ENCODE measurements around the gene ZSWIM4.

DNA sequence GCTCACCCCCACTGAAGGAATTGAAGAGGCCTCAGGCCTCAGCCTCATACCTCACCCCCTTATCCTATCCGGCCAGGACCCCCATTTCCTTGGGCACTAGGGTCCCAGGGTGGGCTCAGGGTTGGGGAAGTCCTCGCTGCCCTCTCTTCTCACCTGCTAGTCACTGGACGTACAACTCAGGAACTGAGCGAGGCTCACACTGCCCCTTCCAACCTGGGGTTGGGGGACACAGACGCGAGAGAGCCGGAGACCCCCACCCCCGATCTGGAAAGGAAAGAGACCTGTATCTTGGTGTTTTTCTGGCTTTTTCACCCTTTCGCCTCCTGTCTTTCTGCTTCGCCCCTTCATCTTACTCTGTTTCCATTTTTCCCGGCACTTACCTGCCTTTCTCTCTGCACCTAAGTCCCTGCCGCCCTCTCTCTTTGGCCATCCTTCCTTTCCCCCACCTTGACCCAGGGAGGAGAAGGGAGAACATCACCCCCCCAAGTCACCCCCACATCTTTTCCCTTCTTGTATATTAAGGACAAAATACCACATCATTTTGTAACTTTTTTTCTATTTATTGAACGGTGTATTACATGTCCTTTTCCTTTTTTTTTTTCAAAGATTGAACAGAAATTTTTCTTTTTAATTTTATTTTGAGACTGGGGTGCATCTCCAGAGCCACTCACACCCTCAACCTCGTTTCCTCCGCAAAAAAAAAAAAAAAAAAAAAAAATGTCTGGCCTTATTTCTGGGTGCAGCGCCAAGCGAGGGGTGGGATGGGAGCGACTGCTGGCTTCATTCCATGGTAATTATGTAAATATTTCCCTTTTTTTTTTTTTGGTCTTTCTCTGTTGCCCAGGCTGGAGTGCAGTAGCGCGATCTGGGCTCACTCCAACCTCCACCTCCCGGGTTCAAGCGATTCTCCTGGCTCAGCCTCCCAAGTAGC, 36.6 kb downstream of the ZSWIM4 start:
- TF ChIP-seq, protein P1, sequence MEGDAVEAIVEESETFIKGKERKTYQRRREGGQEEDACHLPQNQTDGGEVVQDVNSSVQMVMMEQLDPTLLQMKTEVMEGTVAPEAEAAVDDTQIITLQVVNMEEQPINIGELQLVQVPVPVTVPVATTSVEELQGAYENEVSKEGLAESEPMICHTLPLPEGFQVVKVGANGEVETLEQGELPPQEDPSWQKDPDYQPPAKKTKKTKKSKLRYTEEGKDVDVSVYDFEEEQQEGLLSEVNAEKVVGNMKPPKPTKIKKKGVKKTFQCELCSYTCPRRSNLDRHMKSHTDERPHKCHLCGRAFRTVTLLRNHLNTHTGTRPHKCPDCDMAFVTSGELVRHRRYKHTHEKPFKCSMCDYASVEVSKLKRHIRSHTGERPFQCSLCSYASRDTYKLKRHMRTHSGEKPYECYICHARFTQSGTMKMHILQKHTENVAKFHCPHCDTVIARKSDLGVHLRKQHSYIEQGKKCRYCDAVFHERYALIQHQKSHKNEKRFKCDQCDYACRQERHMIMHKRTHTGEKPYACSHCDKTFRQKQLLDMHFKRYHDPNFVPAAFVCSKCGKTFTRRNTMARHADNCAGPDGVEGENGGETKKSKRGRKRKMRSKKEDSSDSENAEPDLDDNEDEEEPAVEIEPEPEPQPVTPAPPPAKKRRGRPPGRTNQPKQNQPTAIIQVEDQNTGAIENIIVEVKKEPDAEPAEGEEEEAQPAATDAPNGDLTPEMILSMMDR (conservative IDR thresholded peaks at IDR 0.05; ENCODE audit: low read depth, low read length) = no peak
- no peak for TF ChIP-seq SMC3 (IDR thresholded peaks at IDR 0.05; ENCODE audit: low read depth, low read length)
- TF ChIP-seq POLR2A (IDR thresholded peaks at IDR 0.05; ENCODE audit: low read depth, low read length) = peak; percentile 88
- TF ChIP-seq, protein P2, sequence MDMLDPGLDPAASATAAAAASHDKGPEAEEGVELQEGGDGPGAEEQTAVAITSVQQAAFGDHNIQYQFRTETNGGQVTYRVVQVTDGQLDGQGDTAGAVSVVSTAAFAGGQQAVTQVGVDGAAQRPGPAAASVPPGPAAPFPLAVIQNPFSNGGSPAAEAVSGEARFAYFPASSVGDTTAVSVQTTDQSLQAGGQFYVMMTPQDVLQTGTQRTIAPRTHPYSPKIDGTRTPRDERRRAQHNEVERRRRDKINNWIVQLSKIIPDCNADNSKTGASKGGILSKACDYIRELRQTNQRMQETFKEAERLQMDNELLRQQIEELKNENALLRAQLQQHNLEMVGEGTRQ (IDR thresholded peaks at IDR 0.05; ENCODE audit: low read depth, low read length) = 0 out of 2 replicates have a peak, but pooled peaks have one; percentile 19
